SU-DHL-6 (cell line): ENCODE data around the gene GDAP1L1.
A peak's percentile ranks its signal among the peaks of the same experiment; 100 is the strongest.

Experiments
- EZH2phosphoT487 ChIP-seq: fragments of 200-600 bp; sonication (generic), shearing (Covaris generic); conservative IDR thresholded peaks from 2 replicates; pipeline ENCODE4 v1.6.1; 2018; ENCODE audit warnings: mild to moderate bottlenecking, antibody characterized with exemption, low read length, moderate library complexity, mixed read lengths
- TF ChIP-seq, protein P1 (sequence below): fragments of 200-600 bp; sonication (generic); IDR thresholded peaks from one replicate; pipeline ENCODE4 v1.5.1; 2017; ENCODE audit warnings: antibody characterized with exemption, mild to moderate bottlenecking, low read length, moderate library complexity; ENCODE audit not compliant: insufficient read depth, poor library complexity, severe bottlenecking

DNA sequence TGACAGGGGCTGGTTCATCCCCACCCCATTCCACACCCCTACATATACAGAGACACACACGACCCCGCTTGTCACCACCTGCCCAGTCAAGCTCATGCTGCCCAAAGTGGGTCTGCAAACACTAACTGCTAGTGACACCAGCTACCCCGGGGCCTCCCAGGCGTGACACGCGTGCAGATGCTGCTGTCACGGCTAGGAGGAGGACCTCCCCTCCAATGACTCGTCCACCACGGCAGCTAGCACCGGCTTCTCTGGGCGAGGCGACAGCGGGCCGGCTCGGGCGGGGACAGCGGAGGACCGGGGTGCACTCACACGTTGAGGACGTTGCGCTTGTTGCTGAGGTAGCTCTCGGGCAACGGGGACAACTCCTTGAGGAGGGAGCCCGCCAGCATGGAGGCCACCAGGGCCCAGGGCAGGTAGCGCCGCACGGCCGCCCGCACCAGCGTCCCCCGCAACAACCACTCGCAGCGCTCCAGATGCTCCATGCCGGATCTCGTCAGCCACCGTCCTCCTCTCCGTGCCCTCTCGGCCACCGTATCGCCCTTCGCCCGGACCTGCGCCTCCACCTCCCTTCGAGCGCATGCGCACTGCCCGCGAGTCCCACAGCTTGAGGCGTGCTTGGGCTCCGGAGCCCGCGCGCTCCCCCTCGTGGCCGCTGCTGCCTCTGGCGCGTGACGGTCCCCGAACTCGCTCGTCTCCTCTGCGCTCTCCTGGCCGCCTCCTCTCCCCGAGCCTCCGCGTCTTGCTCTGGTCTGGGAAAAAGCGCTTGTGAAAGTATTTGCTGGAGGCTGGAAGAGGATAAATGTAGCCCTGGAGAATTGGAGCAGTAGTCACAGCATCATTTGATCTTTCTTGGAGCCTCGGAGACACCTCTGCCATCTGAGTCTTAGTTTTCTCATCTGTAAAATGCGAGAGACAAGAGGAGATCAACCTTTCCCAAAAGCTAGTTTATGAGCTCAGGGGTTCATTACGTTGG, 63.8 kb downstream of the GDAP1L1 start, which contains the start of gene FITM2:
- TF ChIP-seq, protein P1, sequence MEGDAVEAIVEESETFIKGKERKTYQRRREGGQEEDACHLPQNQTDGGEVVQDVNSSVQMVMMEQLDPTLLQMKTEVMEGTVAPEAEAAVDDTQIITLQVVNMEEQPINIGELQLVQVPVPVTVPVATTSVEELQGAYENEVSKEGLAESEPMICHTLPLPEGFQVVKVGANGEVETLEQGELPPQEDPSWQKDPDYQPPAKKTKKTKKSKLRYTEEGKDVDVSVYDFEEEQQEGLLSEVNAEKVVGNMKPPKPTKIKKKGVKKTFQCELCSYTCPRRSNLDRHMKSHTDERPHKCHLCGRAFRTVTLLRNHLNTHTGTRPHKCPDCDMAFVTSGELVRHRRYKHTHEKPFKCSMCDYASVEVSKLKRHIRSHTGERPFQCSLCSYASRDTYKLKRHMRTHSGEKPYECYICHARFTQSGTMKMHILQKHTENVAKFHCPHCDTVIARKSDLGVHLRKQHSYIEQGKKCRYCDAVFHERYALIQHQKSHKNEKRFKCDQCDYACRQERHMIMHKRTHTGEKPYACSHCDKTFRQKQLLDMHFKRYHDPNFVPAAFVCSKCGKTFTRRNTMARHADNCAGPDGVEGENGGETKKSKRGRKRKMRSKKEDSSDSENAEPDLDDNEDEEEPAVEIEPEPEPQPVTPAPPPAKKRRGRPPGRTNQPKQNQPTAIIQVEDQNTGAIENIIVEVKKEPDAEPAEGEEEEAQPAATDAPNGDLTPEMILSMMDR = peak; percentile 80
- no peak for TF ChIP-seq EZH2phosphoT487
